Measurements from ENCODE around the gene IRX4.

DNA sequence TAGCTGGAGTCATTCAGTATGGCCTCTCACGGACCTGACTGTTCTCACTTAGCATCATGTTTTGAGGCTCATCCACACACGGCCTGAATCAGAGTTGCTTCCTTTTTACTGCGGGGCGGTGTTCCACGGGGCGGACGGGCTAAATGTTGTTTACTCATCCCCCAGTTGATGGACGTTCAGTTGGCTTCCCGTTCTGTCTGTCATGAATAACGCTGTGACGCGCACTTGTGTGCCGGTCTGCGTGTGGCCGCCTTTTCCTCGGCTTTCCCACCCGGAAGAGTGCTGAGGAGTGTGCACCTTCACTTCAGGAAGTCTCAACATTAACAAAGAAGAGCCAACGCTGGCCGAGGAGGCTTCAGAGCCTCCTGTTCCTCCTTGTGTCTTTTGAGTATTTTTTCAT lies 39.0 kb upstream of the IRX4 start:
- TF ChIP-seq CEBPB (IDR thresholded peaks at IDR 0.05) (no peak), MAX (IDR thresholded peaks at IDR 0.05) (no peak), NFIC (IDR thresholded peaks at IDR 0.05) (no peak), ZBTB7A (IDR thresholded peaks at IDR 0.05; ENCODE audit: low read depth) (no peak)
- TF ChIP-seq, protein P1, sequence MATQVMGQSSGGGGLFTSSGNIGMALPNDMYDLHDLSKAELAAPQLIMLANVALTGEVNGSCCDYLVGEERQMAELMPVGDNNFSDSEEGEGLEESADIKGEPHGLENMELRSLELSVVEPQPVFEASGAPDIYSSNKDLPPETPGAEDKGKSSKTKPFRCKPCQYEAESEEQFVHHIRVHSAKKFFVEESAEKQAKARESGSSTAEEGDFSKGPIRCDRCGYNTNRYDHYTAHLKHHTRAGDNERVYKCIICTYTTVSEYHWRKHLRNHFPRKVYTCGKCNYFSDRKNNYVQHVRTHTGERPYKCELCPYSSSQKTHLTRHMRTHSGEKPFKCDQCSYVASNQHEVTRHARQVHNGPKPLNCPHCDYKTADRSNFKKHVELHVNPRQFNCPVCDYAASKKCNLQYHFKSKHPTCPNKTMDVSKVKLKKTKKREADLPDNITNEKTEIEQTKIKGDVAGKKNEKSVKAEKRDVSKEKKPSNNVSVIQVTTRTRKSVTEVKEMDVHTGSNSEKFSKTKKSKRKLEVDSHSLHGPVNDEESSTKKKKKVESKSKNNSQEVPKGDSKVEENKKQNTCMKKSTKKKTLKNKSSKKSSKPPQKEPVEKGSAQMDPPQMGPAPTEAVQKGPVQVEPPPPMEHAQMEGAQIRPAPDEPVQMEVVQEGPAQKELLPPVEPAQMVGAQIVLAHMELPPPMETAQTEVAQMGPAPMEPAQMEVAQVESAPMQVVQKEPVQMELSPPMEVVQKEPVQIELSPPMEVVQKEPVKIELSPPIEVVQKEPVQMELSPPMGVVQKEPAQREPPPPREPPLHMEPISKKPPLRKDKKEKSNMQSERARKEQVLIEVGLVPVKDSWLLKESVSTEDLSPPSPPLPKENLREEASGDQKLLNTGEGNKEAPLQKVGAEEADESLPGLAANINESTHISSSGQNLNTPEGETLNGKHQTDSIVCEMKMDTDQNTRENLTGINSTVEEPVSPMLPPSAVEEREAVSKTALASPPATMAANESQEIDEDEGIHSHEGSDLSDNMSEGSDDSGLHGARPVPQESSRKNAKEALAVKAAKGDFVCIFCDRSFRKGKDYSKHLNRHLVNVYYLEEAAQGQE (IDR thresholded peaks at IDR 0.05; ENCODE audit: low read depth) = no peak
